Measurements from ENCODE around the gene FAM209B.
"Not testable (repeated sequence)": the region's sequence is repeated elsewhere in the genome, so short reads cannot be mapped to it uniquely, and the experiment has no call there.

The FAM209B gene

GRCh38 chr20:56517641-56518040 is 15.4 kb upstream of the FAM209B start:
- TF ChIP-seq CTCF (IDR thresholded peaks at IDR 0.05; ENCODE audit: low read depth, low read length): no peak

GRCh38 chr20:56518126-56518525 is 14.9 kb upstream of the FAM209B start:
- H3K4me1 ChIP-seq: no peaks in the 10 kb centered on the region
- no peaks in the 10 kb centered on the region for H3K27me3 ChIP-seq
- no peak for DNase-seq
- H3K4me3 ChIP-seq (ENCODE audit: low read depth, low read length): no peak overlapping the region
- H3K36me3 ChIP-seq: peaks cover 33% of the 10 kb centered on the region
- no peaks in the 10 kb centered on the region for H3K9me3 ChIP-seq
- TF ChIP-seq CTCF (IDR thresholded peaks at IDR 0.05; ENCODE audit: low read depth, low read length): no peak

More at GRCh38 chr20:56517641-56518040, 15.4 kb upstream of the FAM209B start:
- H3K4me1 ChIP-seq: no peaks in the 10 kb centered on the region
- no peaks in the 10 kb centered on the region for H3K9me3 ChIP-seq
- H3K36me3 ChIP-seq: peaks cover 36% of the 10 kb centered on the region
- DNase-seq: no peak
- no peak overlapping the region for H3K4me3 ChIP-seq (ENCODE audit: low read depth, low read length)
- H3K27me3 ChIP-seq: no peaks in the 10 kb centered on the region

GRCh38 chr20:56518721-56519398 is 14.2 kb upstream of the FAM209B start:
- H3K4me3 ChIP-seq (ENCODE audit: low read depth, low read length): no peak overlapping the region
- no peaks in the 10 kb centered on the region for H3K27me3 ChIP-seq
- H3K9me3 ChIP-seq: no peaks in the 10 kb centered on the region
- H3K36me3 ChIP-seq: peaks cover 27% of the 10 kb centered on the region
- no peak for TF ChIP-seq CTCF (IDR thresholded peaks at IDR 0.05; ENCODE audit: low read depth, low read length)
- no peak for DNase-seq
- no peaks in the 10 kb centered on the region for H3K4me1 ChIP-seq

GRCh38 chr20:56519551-56519950 is 13.5 kb upstream of the FAM209B start:
- Histone ChIP-seq H3K9me3 (no peaks in the 10 kb centered on the region), H3K4me3 (ENCODE audit: low read depth, low read length) (no peak overlapping the region), H3K36me3 (peaks cover 24% of the 10 kb centered on the region), H3K4me1 (no peaks in the 10 kb centered on the region), H3K27me3 (no peaks in the 10 kb centered on the region)
- no peak for DNase-seq
- no peak for TF ChIP-seq CTCF (IDR thresholded peaks at IDR 0.05; ENCODE audit: low read depth, low read length)

- Histone ChIP-seq H3K36me3 (peaks cover 24% of the 10 kb centered on the region), H3K9me3 (no peaks in the 10 kb centered on the region), H3K27me3 (no peaks in the 10 kb centered on the region), H3K4me3 (ENCODE audit: low read depth, low read length) (no peak overlapping the region), H3K4me1 (no peaks in the 10 kb centered on the region)
- no peak for DNase-seq
- no peak for TF ChIP-seq CTCF (IDR thresholded peaks at IDR 0.05; ENCODE audit: low read depth, low read length)
Observed at GRCh38 chr20:56520180-56520579, 12.9 kb upstream of the FAM209B start.

GRCh38 chr20:56520746-56521354 is 12.2 kb upstream of the FAM209B start:
- not testable (repeated sequence) for H3K27me3 ChIP-seq; DNase-seq; H3K4me1 ChIP-seq; H3K9me3 ChIP-seq; H3K4me3 ChIP-seq (ENCODE audit: low read depth, low read length)
- peaks cover 24% of the 10 kb centered on the region for H3K36me3 ChIP-seq

Measured in BE2C (cell line).